Measurements from ENCODE around the gene CDK11B.
"Not testable (repeated sequence)": the region's sequence is repeated elsewhere in the genome, so short reads cannot be mapped to it uniquely, and the experiment has no call there.

DNA sequence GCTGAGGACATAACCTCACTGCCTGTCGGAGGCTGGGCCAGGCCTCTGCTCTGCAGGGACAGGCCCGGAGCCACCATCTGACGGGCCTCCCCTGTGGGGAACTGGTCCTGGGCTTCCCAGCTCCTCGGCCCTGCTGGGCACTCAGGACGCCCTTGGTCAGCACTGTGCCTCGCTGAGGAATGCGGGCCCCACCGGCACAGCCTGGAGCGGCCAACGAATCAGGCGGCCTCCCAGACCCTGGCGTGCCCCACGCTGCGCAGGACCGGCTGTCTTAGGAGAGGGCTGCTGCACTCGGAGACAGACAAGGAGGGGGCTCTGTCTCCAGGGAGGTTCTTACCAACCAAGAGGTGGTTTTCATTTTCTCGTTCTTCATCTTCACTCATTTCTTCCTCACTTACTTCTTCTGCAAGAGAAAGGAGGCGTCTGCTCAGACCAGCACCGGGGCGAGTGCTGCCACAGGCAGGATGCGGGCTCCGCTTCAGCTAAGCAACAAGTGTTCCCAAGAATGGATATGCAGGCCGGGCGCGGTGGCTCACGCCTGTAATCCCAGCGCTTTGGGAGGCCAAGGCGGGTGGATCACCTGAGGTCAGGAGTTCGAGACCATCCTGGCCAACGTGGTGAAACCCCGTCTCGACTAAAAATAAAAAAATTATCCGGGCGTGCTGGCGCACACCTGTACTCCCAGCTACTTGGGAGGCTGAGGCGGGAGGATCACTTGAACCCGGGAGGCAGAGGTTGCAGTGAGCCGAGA is 17.9 kb downstream of the CDK11B start:
- not testable (repeated sequence) for TF ChIP-seq CTCF (IDR thresholded peaks at IDR 0.05; ENCODE audit: low read depth, low read length); EZH2phosphoT487 (IDR thresholded peaks at IDR 0.05; ENCODE audit: low read depth)
